HG03108 (cell line): ENCODE measurements around the gene SRRM4.

Experiments used
- ATAC-seq: cut with Tn5 transposase; IDR thresholded peaks from one replicate; pipeline ENCODE4 v1.9.1; 2021; ENCODE audit warnings: moderate library complexity; ENCODE audit not compliant: unreplicated experiment

SRRM4 gene

GRCh38 chr12:119114294-119114693, 133.0 kb downstream of the SRRM4 start:
- no peak for ATAC-seq

- no peak for ATAC-seq
Measured at GRCh38 chr12:119115296-119115905, 134.1 kb downstream of the SRRM4 start.

GRCh38 chr12:119117936-119118335, 136.6 kb downstream of the SRRM4 start:
- ATAC-seq = no peak

- no peak for ATAC-seq
Measured at GRCh38 chr12:119118625-119119024, 137.3 kb downstream of the SRRM4 start.

- no peak for ATAC-seq
Measured at GRCh38 chr12:119122047-119122446, 140.7 kb downstream of the SRRM4 start.

GRCh38 chr12:119122751-119123150, 141.4 kb downstream of the SRRM4 start:
- no peak for ATAC-seq

GRCh38 chr12:119128527-119128926, 147.2 kb downstream of the SRRM4 start:
- no peak for ATAC-seq

GRCh38 chr12:119129827-119130434, 148.6 kb downstream of the SRRM4 start:
- ATAC-seq = no peak

- no peak for ATAC-seq
Measured at GRCh38 chr12:119130523-119130922, 149.2 kb downstream of the SRRM4 start.

- ATAC-seq = no peak
Measured at GRCh38 chr12:119134284-119135072, 153.1 kb downstream of the SRRM4 start.

- no peak for ATAC-seq
Measured at GRCh38 chr12:119136811-119137410, 155.6 kb downstream of the SRRM4 start.

GRCh38 chr12:119139448-119139847, 158.1 kb downstream of the SRRM4 start:
- ATAC-seq = no peak

- ATAC-seq = no peak
Measured at GRCh38 chr12:119145367-119145766, 164.0 kb downstream of the SRRM4 start.

GRCh38 chr12:119147847-119148448, 166.6 kb downstream of the SRRM4 start:
- no peak for ATAC-seq

GRCh38 chr12:119149270-119149669, 167.9 kb downstream of the SRRM4 start:
- ATAC-seq = no peak

- ATAC-seq = no peak
Measured at GRCh38 chr12:119151445-119152026, 170.2 kb downstream of the SRRM4 start.

GRCh38 chr12:119153477-119154434, 172.4 kb downstream of the SRRM4 start:
- ATAC-seq = no peak

- no peak for ATAC-seq
Measured at GRCh38 chr12:119154435-119154818, 173.1 kb downstream of the SRRM4 start.

GRCh38 chr12:119156401-119157044, 175.2 kb downstream of the SRRM4 start:
- ATAC-seq = no peak
